ENCODE measurements around the gene METTL1. TPM values are rescaled to one million over a fixed set of nuclear protein-coding genes. Genes with fewer than 3 reads are reported as not detected.

METTL1 gene
- total RNA-seq, 2 experiments from 2014 or later = 17.3 to 20.4 TPM

GRCh38 chr12:57731411-57732080, 40.4 kb downstream of the METTL1 start:
- no peaks in the 10 kb centered on the region for H3K9me3 Mint-ChIP-seq
- no peak overlapping the region for H3K4me3 Mint-ChIP-seq
- H3K36me3 Mint-ChIP-seq (ENCODE audit: low read depth) = peaks cover 36% of the 10 kb centered on the region
- intact Hi-C loops (cut with micrococcal nuclease) = no loop called here
- no peaks in the 10 kb centered on the region for H3K27me3 Mint-ChIP-seq (ENCODE audit: low read depth)
- CTCF ChIA-PET = interaction anchor here (0.7 to 0.9 kb wide), 3 partner anchors 10 to 28 kb away, joined by 4 read pairs; no protein-coding TSS in a partner anchor
- H3K27ac Mint-ChIP-seq = no peak overlapping the region
- no peak for DNase-seq
- H3K4me1 Mint-ChIP-seq (ENCODE audit: low read depth) = peaks cover 2% of the 10 kb centered on the region

GRCh38 chr12:57730336-57731067, 41.4 kb downstream of the METTL1 start:
- H3K9me3 Mint-ChIP-seq = no peaks in the 10 kb centered on the region
- DNase-seq = no peak
- no peak overlapping the region for H3K27ac Mint-ChIP-seq
- no peaks in the 10 kb centered on the region for H3K27me3 Mint-ChIP-seq (ENCODE audit: low read depth)
- intact Hi-C loops (cut with micrococcal nuclease) = no loop called here
- H3K4me3 Mint-ChIP-seq = no peak overlapping the region
- H3K36me3 Mint-ChIP-seq (ENCODE audit: low read depth) = peaks cover 40% of the 10 kb centered on the region
- no peaks in the 10 kb centered on the region for H3K4me1 Mint-ChIP-seq (ENCODE audit: low read depth)
- CTCF ChIA-PET = interaction anchor here (1.8 kb wide), 1 partner anchor 149 kb away, joined by 4 read pairs; no protein-coding TSS in a partner anchor

GRCh38 chr12:57729321-57729844, 42.5 kb downstream of the METTL1 start:
- Mint-ChIP-seq H3K36me3 (ENCODE audit: low read depth) (peaks cover 38% of the 10 kb centered on the region), H3K9me3 (no peaks in the 10 kb centered on the region), H3K4me3 (no peak overlapping the region), H3K4me1 (ENCODE audit: low read depth) (no peaks in the 10 kb centered on the region), H3K27me3 (ENCODE audit: low read depth) (no peaks in the 10 kb centered on the region), H3K27ac (no peak overlapping the region)
- CTCF ChIA-PET = interaction anchor here (1.2 to 1.9 kb wide), 3 partner anchors 12 to 148 kb away, joined by 3 to 7 read pairs (median 4); no protein-coding TSS in a partner anchor
- DNase-seq = no peak
- intact Hi-C loops (cut with micrococcal nuclease) = no loop called here

- H3K27ac Mint-ChIP-seq = no peak overlapping the region
- peaks cover 33% of the 10 kb centered on the region for H3K36me3 Mint-ChIP-seq (ENCODE audit: low read depth)
- H3K9me3 Mint-ChIP-seq = no peaks in the 10 kb centered on the region
- no peaks in the 10 kb centered on the region for H3K27me3 Mint-ChIP-seq (ENCODE audit: low read depth)
- DNase-seq = no peak
- CTCF ChIA-PET = interaction anchor here (1.0 to 1.9 kb wide), 2 partner anchors 13 to 16 kb away, joined by 3 to 7 read pairs; partner anchors contain the start of gene TSPAN31
- H3K4me1 Mint-ChIP-seq (ENCODE audit: low read depth) = no peaks in the 10 kb centered on the region
- H3K4me3 Mint-ChIP-seq = no peak overlapping the region
- intact Hi-C loops (cut with micrococcal nuclease) = no loop called here
These were observed 44.0 kb downstream of the METTL1 start for GRCh38 chr12:57727758-57728395.

- H3K4me3 Mint-ChIP-seq = no peak overlapping the region
- DNase-seq = no peak
- H3K9me3 Mint-ChIP-seq = no peaks in the 10 kb centered on the region
- intact Hi-C loops (cut with micrococcal nuclease) = no loop called here
- no peaks in the 10 kb centered on the region for H3K27me3 Mint-ChIP-seq (ENCODE audit: low read depth)
- H3K27ac Mint-ChIP-seq = no peak overlapping the region
- peaks cover 28% of the 10 kb centered on the region for H3K36me3 Mint-ChIP-seq (ENCODE audit: low read depth)
- CTCF ChIA-PET = interaction anchor here (1.4 to 1.5 kb wide), 2 partner anchors 10 to 17 kb away, joined by 4 read pairs; partner anchors contain the start of gene TSPAN31
- H3K4me1 Mint-ChIP-seq (ENCODE audit: low read depth) = no peaks in the 10 kb centered on the region
These were observed 44.8 kb downstream of the METTL1 start for GRCh38 chr12:57726884-57727757.

GRCh38 chr12:57726151-57726883, 45.6 kb downstream of the METTL1 start:
- DNase-seq = no peak
- peaks cover 27% of the 10 kb centered on the region for H3K36me3 Mint-ChIP-seq (ENCODE audit: low read depth)
- H3K4me1 Mint-ChIP-seq (ENCODE audit: low read depth) = no peaks in the 10 kb centered on the region
- H3K27ac Mint-ChIP-seq = no peak overlapping the region
- no peaks in the 10 kb centered on the region for H3K9me3 Mint-ChIP-seq
- no peaks in the 10 kb centered on the region for H3K27me3 Mint-ChIP-seq (ENCODE audit: low read depth)
- intact Hi-C loops (cut with micrococcal nuclease) = no loop called here
- CTCF ChIA-PET = interaction anchor here (1.4 to 1.5 kb wide), 2 partner anchors 10 to 18 kb away, joined by 4 read pairs; partner anchors contain the start of gene TSPAN31
- no peak overlapping the region for H3K4me3 Mint-ChIP-seq

GRCh38 chr12:57725851-57726150, 46.1 kb downstream of the METTL1 start:
- intact Hi-C loops (cut with micrococcal nuclease) = no loop called here
- CTCF ChIA-PET = interaction anchor here (1.0 to 1.5 kb wide), 3 partner anchors 9 to 19 kb away, joined by 3 to 4 read pairs (median 4); partner anchors contain the start of gene TSPAN31
- Mint-ChIP-seq H3K9me3 (no peaks in the 10 kb centered on the region), H3K4me1 (ENCODE audit: low read depth) (no peaks in the 10 kb centered on the region), H3K36me3 (ENCODE audit: low read depth) (peaks cover 27% of the 10 kb centered on the region), H3K27me3 (ENCODE audit: low read depth) (no peaks in the 10 kb centered on the region), H3K27ac (no peak overlapping the region), H3K4me3 (no peak overlapping the region)
- no peak for DNase-seq

GRCh38 chr12:57724936-57725740, 46.8 kb downstream of the METTL1 start:
- Mint-ChIP-seq H3K27ac (peak overlapping the region; percentile 0), H3K36me3 (ENCODE audit: low read depth) (peaks cover 26% of the 10 kb centered on the region), H3K27me3 (ENCODE audit: low read depth) (no peaks in the 10 kb centered on the region), H3K4me1 (ENCODE audit: low read depth) (no peaks in the 10 kb centered on the region), H3K4me3 (no peak overlapping the region), H3K9me3 (no peaks in the 10 kb centered on the region)
- intact Hi-C loops (cut with micrococcal nuclease) = no loop called here
- CTCF ChIA-PET = interaction anchor here (0.9 to 1.5 kb wide), 4 partner anchors 8 to 98 kb away, joined by 3 to 5 read pairs (median 3); no protein-coding TSS in a partner anchor
- DNase-seq = no peak

GRCh38 chr12:57724003-57724935, 47.6 kb downstream of the METTL1 start:
- intact Hi-C loops (cut with micrococcal nuclease) = no loop called here
- CTCF ChIA-PET = interaction anchor here (0.9 to 1.5 kb wide), 3 partner anchors 9 to 97 kb away, joined by 3 to 5 read pairs (median 3); no protein-coding TSS in a partner anchor
- Mint-ChIP-seq H3K36me3 (ENCODE audit: low read depth) (peaks cover 25% of the 10 kb centered on the region), H3K27me3 (ENCODE audit: low read depth) (no peaks in the 10 kb centered on the region), H3K9me3 (no peaks in the 10 kb centered on the region), H3K4me1 (ENCODE audit: low read depth) (no peaks in the 10 kb centered on the region), H3K4me3 (no peak overlapping the region), H3K27ac (peak overlapping the region; percentile 0)
- DNase-seq = no peak

- intact Hi-C loops (cut with micrococcal nuclease) = no loop called here
- DNase-seq = no peak
These were observed 48.3 kb downstream of the METTL1 start for GRCh38 chr12:57723630-57723962.

More at GRCh38 chr12:57723630-57723962, 48.3 kb downstream of the METTL1 start:
- H3K27me3 Mint-ChIP-seq (ENCODE audit: low read depth) = no peaks in the 10 kb centered on the region
- H3K4me1 Mint-ChIP-seq (ENCODE audit: low read depth) = no peaks in the 10 kb centered on the region
- no peak overlapping the region for H3K4me3 Mint-ChIP-seq
- no peaks in the 10 kb centered on the region for H3K9me3 Mint-ChIP-seq
- CTCF ChIA-PET = interaction anchor here (1.5 kb wide), 1 partner anchor 18 kb away, joined by 5 read pairs; no protein-coding TSS in a partner anchor
- peaks cover 25% of the 10 kb centered on the region for H3K36me3 Mint-ChIP-seq (ENCODE audit: low read depth)
- no peak overlapping the region for H3K27ac Mint-ChIP-seq
